Measurements from ENCODE around the gene PARP14.

PARP14 gene

GRCh38 chr3:122727766-122728165 lies 47.1 kb downstream of the PARP14 start:
- CTCF ChIA-PET, result no interaction called here

More at GRCh38 chr3:122727766-122728165, 47.1 kb downstream of the PARP14 start:
- Histone ChIP-seq H3K4me1 (ENCODE audit: control insufficient read depth, insufficient read depth, low read length) (no peaks in the 10 kb centered on the region), H3K9me3 (ENCODE audit: control insufficient read depth, insufficient read depth, low read depth, low read length) (no peaks in the 10 kb centered on the region), H3K27ac (ENCODE audit: extremely low read depth, low read depth, low read length) (no peak overlapping the region), H3K36me3 (ENCODE audit: control insufficient read depth in 2 of 2, insufficient read depth in 1 of 2, low read length in 2 of 2) (no peaks in the 10 kb centered on the region), H3K4me3 (ENCODE audit: low read depth, low read length) (no peak overlapping the region)
- TF ChIP-seq, protein P1, sequence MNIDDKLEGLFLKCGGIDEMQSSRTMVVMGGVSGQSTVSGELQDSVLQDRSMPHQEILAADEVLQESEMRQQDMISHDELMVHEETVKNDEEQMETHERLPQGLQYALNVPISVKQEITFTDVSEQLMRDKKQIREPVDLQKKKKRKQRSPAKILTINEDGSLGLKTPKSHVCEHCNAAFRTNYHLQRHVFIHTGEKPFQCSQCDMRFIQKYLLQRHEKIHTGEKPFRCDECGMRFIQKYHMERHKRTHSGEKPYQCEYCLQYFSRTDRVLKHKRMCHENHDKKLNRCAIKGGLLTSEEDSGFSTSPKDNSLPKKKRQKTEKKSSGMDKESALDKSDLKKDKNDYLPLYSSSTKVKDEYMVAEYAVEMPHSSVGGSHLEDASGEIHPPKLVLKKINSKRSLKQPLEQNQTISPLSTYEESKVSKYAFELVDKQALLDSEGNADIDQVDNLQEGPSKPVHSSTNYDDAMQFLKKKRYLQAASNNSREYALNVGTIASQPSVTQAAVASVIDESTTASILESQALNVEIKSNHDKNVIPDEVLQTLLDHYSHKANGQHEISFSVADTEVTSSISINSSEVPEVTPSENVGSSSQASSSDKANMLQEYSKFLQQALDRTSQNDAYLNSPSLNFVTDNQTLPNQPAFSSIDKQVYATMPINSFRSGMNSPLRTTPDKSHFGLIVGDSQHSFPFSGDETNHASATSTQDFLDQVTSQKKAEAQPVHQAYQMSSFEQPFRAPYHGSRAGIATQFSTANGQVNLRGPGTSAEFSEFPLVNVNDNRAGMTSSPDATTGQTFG (tag by site-specific recombination; IDR thresholded peaks at IDR 0.05; ENCODE audit: borderline replicate concordance), result no peak
- no peak for TF ChIP-seq ZNF623 (tag by site-specific recombination; IDR thresholded peaks at IDR 0.05)
- no peak for TF ChIP-seq ZNF175 (tag by site-specific recombination; IDR thresholded peaks at IDR 0.05)
- no peak for TF ChIP-seq ZNF146 (tag by site-specific recombination; IDR thresholded peaks at IDR 0.05)
- TF ChIP-seq, protein P2, sequence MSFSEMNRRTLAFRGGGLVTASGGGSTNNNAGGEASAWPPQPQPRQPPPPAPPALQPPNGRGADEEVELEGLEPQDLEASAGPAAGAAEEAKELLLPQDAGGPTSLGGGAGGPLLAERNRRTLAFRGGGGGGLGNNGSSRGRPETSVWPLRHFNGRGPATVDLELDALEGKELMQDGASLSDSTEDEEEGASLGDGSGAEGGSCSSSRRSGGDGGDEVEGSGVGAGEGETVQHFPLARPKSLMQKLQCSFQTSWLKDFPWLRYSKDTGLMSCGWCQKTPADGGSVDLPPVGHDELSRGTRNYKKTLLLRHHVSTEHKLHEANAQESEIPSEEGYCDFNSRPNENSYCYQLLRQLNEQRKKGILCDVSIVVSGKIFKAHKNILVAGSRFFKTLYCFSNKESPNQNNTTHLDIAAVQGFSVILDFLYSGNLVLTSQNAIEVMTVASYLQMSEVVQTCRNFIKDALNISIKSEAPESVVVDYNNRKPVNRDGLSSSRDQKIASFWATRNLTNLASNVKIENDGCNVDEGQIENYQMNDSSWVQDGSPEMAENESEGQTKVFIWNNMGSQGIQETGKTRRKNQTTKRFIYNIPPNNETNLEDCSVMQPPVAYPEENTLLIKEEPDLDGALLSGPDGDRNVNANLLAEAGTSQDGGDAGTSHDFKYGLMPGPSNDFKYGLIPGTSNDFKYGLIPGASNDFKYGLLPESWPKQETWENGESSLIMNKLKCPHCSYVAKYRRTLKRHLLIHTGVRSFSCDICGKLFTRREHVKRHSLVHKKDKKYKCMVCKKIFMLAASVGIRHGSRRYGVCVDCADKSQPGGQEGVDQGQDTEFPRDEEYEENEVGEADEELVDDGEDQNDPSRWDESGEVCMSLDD (tag by site-specific recombination; IDR thresholded peaks at IDR 0.05), result no peak
- TF ChIP-seq ZNF777 (tag by site-specific recombination; IDR thresholded peaks at IDR 0.05; ENCODE audit: borderline replicate concordance), result no peak
- no peak for TF ChIP-seq ZNF544 (tag by site-specific recombination; IDR thresholded peaks at IDR 0.05)
- no peak for TF ChIP-seq ZNF362 (tag by site-specific recombination; IDR thresholded peaks at IDR 0.05)
- no peak for TF ChIP-seq ZNF791 (tag by site-specific recombination; IDR thresholded peaks at IDR 0.05)
- TF ChIP-seq, protein P3, sequence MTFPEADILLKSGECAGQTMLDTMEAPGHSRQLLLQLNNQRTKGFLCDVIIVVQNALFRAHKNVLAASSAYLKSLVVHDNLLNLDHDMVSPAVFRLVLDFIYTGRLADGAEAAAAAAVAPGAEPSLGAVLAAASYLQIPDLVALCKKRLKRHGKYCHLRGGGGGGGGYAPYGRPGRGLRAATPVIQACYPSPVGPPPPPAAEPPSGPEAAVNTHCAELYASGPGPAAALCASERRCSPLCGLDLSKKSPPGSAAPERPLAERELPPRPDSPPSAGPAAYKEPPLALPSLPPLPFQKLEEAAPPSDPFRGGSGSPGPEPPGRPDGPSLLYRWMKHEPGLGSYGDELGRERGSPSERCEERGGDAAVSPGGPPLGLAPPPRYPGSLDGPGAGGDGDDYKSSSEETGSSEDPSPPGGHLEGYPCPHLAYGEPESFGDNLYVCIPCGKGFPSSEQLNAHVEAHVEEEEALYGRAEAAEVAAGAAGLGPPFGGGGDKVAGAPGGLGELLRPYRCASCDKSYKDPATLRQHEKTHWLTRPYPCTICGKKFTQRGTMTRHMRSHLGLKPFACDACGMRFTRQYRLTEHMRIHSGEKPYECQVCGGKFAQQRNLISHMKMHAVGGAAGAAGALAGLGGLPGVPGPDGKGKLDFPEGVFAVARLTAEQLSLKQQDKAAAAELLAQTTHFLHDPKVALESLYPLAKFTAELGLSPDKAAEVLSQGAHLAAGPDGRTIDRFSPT (tag by site-specific recombination; IDR thresholded peaks at IDR 0.05), result no peak
- TF ChIP-seq ZNF404 (tag by site-specific recombination; IDR thresholded peaks at IDR 0.05), result no peak
- TF ChIP-seq REPIN1 (tag by site-specific recombination; IDR thresholded peaks at IDR 0.05; ENCODE audit: low read depth), result no peak
- TF ChIP-seq ZNF558 (tag by site-specific recombination; IDR thresholded peaks at IDR 0.05), result no peak
- no peak for TF ChIP-seq ZSCAN16 (tag by site-specific recombination; IDR thresholded peaks at IDR 0.05)
- no peak for TF ChIP-seq ZNF843 (tag by site-specific recombination; IDR thresholded peaks at IDR 0.05)
- TF ChIP-seq, protein P4, sequence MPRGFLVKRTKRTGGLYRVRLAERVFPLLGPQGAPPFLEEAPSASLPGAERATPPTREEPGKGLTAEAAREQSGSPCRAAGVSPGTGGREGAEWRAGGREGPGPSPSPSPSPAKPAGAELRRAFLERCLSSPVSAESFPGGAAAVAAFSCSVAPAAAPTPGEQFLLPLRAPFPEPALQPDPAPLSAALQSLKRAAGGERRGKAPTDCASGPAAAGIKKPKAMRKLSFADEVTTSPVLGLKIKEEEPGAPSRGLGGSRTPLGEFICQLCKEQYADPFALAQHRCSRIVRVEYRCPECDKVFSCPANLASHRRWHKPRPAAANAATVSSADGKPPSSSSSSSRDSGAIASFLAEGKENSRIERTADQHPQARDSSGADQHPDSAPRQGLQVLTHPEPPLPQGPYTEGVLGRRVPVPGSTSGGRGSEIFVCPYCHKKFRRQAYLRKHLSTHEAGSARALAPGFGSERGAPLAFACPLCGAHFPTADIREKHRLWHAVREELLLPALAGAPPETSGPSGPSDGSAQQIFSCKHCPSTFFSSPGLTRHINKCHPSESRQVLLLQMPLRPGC (tag by site-specific recombination; IDR thresholded peaks at IDR 0.05), result no peak
- no peak for TF ChIP-seq ZNF670 (tag by site-specific recombination; IDR thresholded peaks at IDR 0.05; ENCODE audit: low read depth)
- TF ChIP-seq, protein P5, sequence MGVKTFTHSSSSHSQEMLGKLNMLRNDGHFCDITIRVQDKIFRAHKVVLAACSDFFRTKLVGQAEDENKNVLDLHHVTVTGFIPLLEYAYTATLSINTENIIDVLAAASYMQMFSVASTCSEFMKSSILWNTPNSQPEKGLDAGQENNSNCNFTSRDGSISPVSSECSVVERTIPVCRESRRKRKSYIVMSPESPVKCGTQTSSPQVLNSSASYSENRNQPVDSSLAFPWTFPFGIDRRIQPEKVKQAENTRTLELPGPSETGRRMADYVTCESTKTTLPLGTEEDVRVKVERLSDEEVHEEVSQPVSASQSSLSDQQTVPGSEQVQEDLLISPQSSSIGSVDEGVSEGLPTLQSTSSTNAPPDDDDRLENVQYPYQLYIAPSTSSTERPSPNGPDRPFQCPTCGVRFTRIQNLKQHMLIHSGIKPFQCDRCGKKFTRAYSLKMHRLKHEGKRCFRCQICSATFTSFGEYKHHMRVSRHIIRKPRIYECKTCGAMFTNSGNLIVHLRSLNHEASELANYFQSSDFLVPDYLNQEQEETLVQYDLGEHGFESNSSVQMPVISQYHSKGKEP (tag by site-specific recombination; IDR thresholded peaks at IDR 0.05), result no peak
- no peak for TF ChIP-seq GFI1B (tag by site-specific recombination; IDR thresholded peaks at IDR 0.05)
- POLR2A ChIA-PET, result no interaction called here
